Neutrophil (primary cell): Measurements from ENCODE around the gene SESN2.
A peak's percentile ranks its signal among the peaks of the same experiment; 100 is the strongest.

Experiments
- H3K27ac ChIP-seq: fragments of 200-600 bp; sonication (generic); 2 replicates; pipeline ENCODE4 v1.5.1; 2016; ENCODE audit warnings: mild to moderate bottlenecking, moderate library complexity
- H3K27me3 ChIP-seq: fragments of 200-600 bp; sonication (generic); 2 replicates; pipeline ENCODE4 v1.6.0; 2016; ENCODE audit warnings: mild to moderate bottlenecking
- H3K36me3 ChIP-seq: fragments of 200-600 bp; sonication (generic); 2 replicates; pipeline ENCODE4 v1.5.1; 2017
- H3K4me1 ChIP-seq, 2 experiments: fragments of 200-600 bp in 1 of 2; sonication (generic) in 1 of 2; 1 replicate in 1 of 2; 2 replicates in 1 of 2; pipeline versions ENCODE4 v1.5.1 to v1.6.1; 2013 to 2016; ENCODE audit warnings: low read depth in 1 of 2, low read length in 1 of 2, mild to moderate bottlenecking in 1 of 2, moderate library complexity in 1 of 2; ENCODE audit not compliant: control insufficient read depth in 1 of 2, insufficient read depth in 1 of 2
- H3K4me3 ChIP-seq, 2 experiments: fragments of 200-600 bp in 1 of 2; sonication (generic) in 1 of 2; 1 replicate in 1 of 2; 2 replicates in 1 of 2; pipeline ENCODE4 v1.5.1; 2013 to 2016; ENCODE audit warnings: low read depth in 1 of 2, low read length in 1 of 2, mild to moderate bottlenecking in 1 of 2, moderate library complexity in 1 of 2
- H3K9me3 ChIP-seq: fragments of 200-600 bp; sonication (generic); 2 replicates; pipeline ENCODE4 v1.5.1; 2016
- TF ChIP-seq, protein P1 (sequence below): fragments of 200-600 bp; sonication (generic); IDR thresholded peaks from 2 replicates; pipeline ENCODE4 v1.5.1; 2016; ENCODE audit warnings: antibody characterized with exemption

Gene SESN2

DNA sequence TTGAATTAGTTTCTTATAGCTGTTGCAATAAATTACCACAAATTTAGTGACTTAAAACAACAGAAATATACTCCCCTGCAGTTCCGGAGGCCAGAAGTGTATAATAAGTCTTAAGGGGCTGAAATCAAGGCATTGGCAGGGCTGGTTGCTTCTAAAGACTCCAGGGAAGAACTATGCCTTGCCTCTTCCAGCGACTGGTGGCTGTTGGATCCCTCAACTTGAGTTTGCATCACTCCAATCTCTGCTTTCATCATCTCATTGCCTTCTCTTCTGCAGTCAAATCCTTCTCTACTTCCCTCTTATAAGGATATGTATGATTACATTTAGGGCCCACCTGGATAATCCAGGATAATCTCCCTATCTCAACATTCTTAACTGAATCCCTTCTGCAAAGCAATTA lies 50.4 kb downstream of the SESN2 start:
- Histone ChIP-seq H3K9me3 (no peaks in the 10 kb centered on the region), H3K27ac (no peak overlapping the region), H3K4me3 (no peak overlapping the region), H3K36me3 (no peaks in the 10 kb centered on the region), H3K27me3 (no peaks in the 10 kb centered on the region), H3K4me1 (peaks cover 51 to 62% of the 10 kb centered on the region in 2 experiments)
- TF ChIP-seq, protein P1, sequence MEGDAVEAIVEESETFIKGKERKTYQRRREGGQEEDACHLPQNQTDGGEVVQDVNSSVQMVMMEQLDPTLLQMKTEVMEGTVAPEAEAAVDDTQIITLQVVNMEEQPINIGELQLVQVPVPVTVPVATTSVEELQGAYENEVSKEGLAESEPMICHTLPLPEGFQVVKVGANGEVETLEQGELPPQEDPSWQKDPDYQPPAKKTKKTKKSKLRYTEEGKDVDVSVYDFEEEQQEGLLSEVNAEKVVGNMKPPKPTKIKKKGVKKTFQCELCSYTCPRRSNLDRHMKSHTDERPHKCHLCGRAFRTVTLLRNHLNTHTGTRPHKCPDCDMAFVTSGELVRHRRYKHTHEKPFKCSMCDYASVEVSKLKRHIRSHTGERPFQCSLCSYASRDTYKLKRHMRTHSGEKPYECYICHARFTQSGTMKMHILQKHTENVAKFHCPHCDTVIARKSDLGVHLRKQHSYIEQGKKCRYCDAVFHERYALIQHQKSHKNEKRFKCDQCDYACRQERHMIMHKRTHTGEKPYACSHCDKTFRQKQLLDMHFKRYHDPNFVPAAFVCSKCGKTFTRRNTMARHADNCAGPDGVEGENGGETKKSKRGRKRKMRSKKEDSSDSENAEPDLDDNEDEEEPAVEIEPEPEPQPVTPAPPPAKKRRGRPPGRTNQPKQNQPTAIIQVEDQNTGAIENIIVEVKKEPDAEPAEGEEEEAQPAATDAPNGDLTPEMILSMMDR = no peak

- Histone ChIP-seq H3K9me3 (no peaks in the 10 kb centered on the region), H3K27me3 (no peaks in the 10 kb centered on the region), H3K4me3 (peak overlapping the region; percentile 31 to 39), H3K27ac (peak overlapping the region; percentile 95), H3K4me1 (peaks cover 47 to 48% of the 10 kb centered on the region in 2 experiments), H3K36me3 (no peaks in the 10 kb centered on the region)
- TF ChIP-seq, protein P1 = peak; percentile 13
These were observed 54.6 kb downstream of the SESN2 start for GRCh38 chr1:28313702-28314546.

DNA sequence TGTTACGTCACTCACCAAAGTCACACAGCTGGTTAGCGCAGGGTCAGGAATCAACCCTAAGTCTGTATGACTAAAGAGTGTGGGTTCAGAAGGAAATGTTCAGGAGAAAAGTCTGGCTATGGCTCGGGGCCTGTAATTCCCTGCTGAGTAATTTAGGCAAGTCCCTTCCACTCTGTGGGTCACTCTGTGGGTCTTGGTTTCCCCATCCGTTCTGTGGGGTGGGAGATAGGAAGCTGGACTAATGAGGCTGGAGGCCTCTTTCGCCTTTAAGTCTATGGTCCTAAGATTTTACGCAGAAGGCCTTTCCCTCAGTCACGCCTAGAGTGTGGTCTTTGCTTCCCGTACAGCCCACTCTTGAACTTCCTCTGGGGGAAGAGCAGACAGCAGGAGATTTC lies 55.2 kb downstream of the SESN2 start:
- no peaks in the 10 kb centered on the region for H3K27me3 ChIP-seq
- peak overlapping the region; percentile 95 for H3K27ac ChIP-seq
- no peaks in the 10 kb centered on the region for H3K36me3 ChIP-seq
- H3K4me1 ChIP-seq = peaks cover 41% of the 10 kb centered on the region in 2 experiments
- H3K9me3 ChIP-seq = no peaks in the 10 kb centered on the region
- TF ChIP-seq, protein P1 = no peak
- no peak overlapping the region for H3K4me3 ChIP-seq

GRCh38 chr1:28317014-28317413 lies 57.7 kb downstream of the SESN2 start:
- no peaks in the 10 kb centered on the region for H3K27me3 ChIP-seq
- no peak overlapping the region for H3K4me3 ChIP-seq
- H3K36me3 ChIP-seq = no peaks in the 10 kb centered on the region
- TF ChIP-seq, protein P1 = no peak
- peak overlapping the region; percentile 95 for H3K27ac ChIP-seq
- H3K4me1 ChIP-seq = peaks cover 45 to 53% of the 10 kb centered on the region in 2 experiments
- no peaks in the 10 kb centered on the region for H3K9me3 ChIP-seq

DNA sequence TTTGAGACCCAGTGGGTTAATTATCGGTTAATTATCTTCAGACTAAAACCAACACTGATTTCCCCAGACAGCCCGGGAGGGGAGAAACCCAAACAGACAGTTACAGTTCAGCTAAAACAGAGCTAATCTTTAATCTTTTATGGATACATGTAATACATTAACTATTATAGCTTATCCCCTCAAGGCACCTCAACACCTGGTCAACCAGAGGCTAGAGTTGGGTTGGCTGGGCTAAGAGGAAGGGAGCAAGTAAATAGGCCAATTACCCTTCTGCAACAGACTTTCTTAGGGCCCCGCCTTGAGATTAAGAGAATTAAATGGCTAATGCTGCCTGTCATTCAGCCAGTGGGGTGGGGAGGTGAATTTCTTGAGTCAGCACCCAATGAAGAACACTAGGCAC lies 62.9 kb downstream of the SESN2 start:
- Histone ChIP-seq H3K36me3 (no peaks in the 10 kb centered on the region), H3K27me3 (no peaks in the 10 kb centered on the region), H3K9me3 (no peaks in the 10 kb centered on the region), H3K4me1 (peaks cover 20 to 28% of the 10 kb centered on the region in 2 experiments), H3K27ac (no peak overlapping the region), H3K4me3 (no peak overlapping the region)
- TF ChIP-seq, protein P1 = no peak
